Karpas-422 (cell line): Measurements from ENCODE around the gene PGM5. TPM values are rescaled to one million over a fixed set of nuclear protein-coding genes. Genes with fewer than 3 reads are reported as not detected.

Source experiments
- total RNA-seq: library from RNA; depleted of rRNA; stranded (reverse); fragments of >200 nt; shearing (Covaris generic); gene quantifications from 2 replicates; pipeline ENCODE4 v1.2.3, GENCODE V29; 2014; ENCODE audit warnings: low replicate concordance; rRNA removed

Gene PGM5
- total RNA-seq, 1 experiment from 2014 or later, result 0.11 TPM

Other genes with a start within 250 kb of the PGM5 start
- gene ZNG1C, start 114.6 kb upstream of the PGM5 start, total RNA-seq, result 78.7 and 121 TPM in 2 replicates
- 0.22 TPM in 1 of 2 replicates, not detected in the other for gene FOXD4L3, start 53.7 kb upstream of the PGM5 start, total RNA-seq
- gene TMEM252, start 184.3 kb downstream of the PGM5 start, total RNA-seq, result not detected in 2 replicates